ENCODE measurements around the gene DNAAF1. TPM values are rescaled to one million over a fixed set of nuclear protein-coding genes. Genes with fewer than 3 reads are reported as not detected.

DNAAF1 gene
- total RNA-seq, 1 donor from 2014 or later: not detected

DNA sequence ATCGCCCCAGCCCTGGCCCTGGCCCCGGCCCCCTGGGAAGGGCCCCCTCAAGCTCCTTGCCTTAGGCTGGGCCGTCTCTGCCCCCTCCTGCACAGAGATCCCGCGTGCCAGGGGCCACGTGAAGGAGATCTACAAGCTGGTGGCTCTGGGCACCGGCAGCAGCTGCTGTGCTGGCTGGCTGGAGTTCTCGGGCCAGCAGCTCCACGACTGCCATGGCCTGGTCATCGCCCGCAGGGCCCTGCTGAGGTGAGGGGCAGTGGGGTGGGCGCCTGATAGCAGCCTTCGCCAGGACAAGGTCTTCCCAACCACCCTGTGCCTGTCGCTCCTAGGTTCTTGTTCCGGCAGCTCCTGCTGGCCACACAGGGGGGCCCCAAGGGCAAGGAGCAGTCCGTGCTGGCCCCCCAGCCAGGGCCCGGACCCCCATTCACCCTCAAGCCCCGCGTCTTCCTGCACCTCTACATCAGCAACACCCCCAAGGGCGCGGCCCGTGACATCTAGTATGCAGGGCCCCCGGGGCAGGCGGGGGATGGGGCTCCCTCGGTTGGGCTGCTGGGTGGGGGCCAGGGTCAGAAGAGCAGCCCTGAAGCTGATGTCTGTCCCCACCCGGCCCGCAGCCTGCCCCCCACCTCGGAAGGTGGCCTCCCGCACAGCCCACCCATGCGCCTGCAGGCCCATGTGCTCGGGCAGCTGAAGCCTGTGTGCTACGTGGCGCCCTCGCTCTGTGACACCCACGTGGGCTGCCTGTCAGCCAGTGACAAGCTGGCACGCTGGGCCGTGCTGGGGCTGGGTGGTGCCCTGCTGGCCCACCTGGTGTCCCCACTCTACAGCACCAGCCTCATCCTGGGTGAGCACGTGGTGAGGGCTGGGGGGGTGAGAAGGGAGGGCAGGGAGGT, 50.3 kb downstream of the DNAAF1 start:
- Mint-ChIP-seq H3K4me1 (ENCODE audit: low read depth) (peaks cover 13% of the 10 kb centered on the region), H3K27me3 (ENCODE audit: low read depth) (peaks cover 34% of the 10 kb centered on the region), H3K4me3 (ENCODE audit: unreplicated experiment) (no peak overlapping the region), H3K27ac (ENCODE audit: unreplicated experiment) (no peak overlapping the region), H3K36me3 (ENCODE audit: low read depth) (no peaks in the 10 kb centered on the region), H3K9me3 (ENCODE audit: low read depth) (no peaks in the 10 kb centered on the region)
- DNase-seq (ENCODE audit: low spot score): no peak
- TF ChIP-seq, protein P1, sequence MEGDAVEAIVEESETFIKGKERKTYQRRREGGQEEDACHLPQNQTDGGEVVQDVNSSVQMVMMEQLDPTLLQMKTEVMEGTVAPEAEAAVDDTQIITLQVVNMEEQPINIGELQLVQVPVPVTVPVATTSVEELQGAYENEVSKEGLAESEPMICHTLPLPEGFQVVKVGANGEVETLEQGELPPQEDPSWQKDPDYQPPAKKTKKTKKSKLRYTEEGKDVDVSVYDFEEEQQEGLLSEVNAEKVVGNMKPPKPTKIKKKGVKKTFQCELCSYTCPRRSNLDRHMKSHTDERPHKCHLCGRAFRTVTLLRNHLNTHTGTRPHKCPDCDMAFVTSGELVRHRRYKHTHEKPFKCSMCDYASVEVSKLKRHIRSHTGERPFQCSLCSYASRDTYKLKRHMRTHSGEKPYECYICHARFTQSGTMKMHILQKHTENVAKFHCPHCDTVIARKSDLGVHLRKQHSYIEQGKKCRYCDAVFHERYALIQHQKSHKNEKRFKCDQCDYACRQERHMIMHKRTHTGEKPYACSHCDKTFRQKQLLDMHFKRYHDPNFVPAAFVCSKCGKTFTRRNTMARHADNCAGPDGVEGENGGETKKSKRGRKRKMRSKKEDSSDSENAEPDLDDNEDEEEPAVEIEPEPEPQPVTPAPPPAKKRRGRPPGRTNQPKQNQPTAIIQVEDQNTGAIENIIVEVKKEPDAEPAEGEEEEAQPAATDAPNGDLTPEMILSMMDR (IDR thresholded peaks at IDR 0.05): no peak

- peaks cover 37% of the 10 kb centered on the region for H3K27me3 Mint-ChIP-seq (ENCODE audit: low read depth)
- peaks cover 13% of the 10 kb centered on the region for H3K4me1 Mint-ChIP-seq (ENCODE audit: low read depth)
- TF ChIP-seq, protein P1 (IDR thresholded peaks at IDR 0.05): no peak
- no peaks in the 10 kb centered on the region for H3K9me3 Mint-ChIP-seq (ENCODE audit: low read depth)
- H3K4me3 Mint-ChIP-seq (ENCODE audit: unreplicated experiment): no peak overlapping the region
- H3K27ac Mint-ChIP-seq (ENCODE audit: unreplicated experiment): no peak overlapping the region
- no peak for DNase-seq (ENCODE audit: low spot score)
- H3K36me3 Mint-ChIP-seq (ENCODE audit: low read depth): no peaks in the 10 kb centered on the region
These were observed 51.0 kb downstream of the DNAAF1 start for GRCh38 chr16:84196101-84196500.

- H3K36me3 Mint-ChIP-seq (ENCODE audit: low read depth): no peaks in the 10 kb centered on the region
- H3K4me3 Mint-ChIP-seq (ENCODE audit: unreplicated experiment): no peak overlapping the region
- H3K27ac Mint-ChIP-seq (ENCODE audit: unreplicated experiment): no peak overlapping the region
- no peak for DNase-seq (ENCODE audit: low spot score)
- peaks cover 13% of the 10 kb centered on the region for H3K4me1 Mint-ChIP-seq (ENCODE audit: low read depth)
- H3K9me3 Mint-ChIP-seq (ENCODE audit: low read depth): no peaks in the 10 kb centered on the region
- H3K27me3 Mint-ChIP-seq (ENCODE audit: low read depth): peaks cover 41% of the 10 kb centered on the region
- TF ChIP-seq, protein P1 (IDR thresholded peaks at IDR 0.05): no peak
These were observed 51.8 kb downstream of the DNAAF1 start for GRCh38 chr16:84196727-84197394.

DNA sequence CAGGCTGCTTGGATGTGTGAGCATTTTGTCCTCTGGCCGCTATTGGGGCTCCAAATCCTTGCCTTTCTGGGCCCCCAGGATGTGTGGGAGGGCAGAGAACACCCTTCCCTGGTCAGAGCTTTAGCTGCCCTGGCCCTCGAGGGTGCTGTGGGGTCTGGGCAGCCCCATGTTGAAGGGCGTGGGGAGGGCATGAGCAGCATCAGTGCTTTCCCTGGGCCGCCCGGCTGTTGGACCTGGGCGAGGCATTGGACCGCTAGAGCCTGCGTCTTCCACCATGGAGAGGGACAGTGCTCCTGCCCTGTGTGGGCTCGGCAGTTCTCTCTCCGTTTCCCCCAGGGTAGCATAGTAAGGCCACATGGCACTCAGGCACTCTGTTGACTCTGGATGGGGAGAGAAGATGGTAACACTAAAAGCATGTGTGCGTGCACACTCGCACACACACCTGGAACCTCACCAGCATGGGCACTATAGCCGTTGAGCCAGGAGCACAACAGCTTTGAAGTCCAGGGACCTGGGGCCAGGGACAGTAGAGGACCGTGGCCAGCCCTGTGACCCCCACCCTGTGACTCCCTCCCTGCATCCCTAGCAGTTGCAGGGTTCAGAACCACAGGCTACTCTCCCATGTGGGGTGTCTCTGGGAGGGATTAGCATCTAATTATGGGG, 52.5 kb downstream of the DNAAF1 start:
- DNase-seq (ENCODE audit: low spot score): no peak
- Mint-ChIP-seq H3K36me3 (ENCODE audit: low read depth) (no peaks in the 10 kb centered on the region), H3K4me1 (ENCODE audit: low read depth) (peaks cover 13% of the 10 kb centered on the region), H3K27me3 (ENCODE audit: low read depth) (peaks cover 46% of the 10 kb centered on the region), H3K4me3 (ENCODE audit: unreplicated experiment) (no peak overlapping the region), H3K27ac (ENCODE audit: unreplicated experiment) (no peak overlapping the region), H3K9me3 (ENCODE audit: low read depth) (no peaks in the 10 kb centered on the region)
- TF ChIP-seq, protein P1 (IDR thresholded peaks at IDR 0.05): no peak

DNA sequence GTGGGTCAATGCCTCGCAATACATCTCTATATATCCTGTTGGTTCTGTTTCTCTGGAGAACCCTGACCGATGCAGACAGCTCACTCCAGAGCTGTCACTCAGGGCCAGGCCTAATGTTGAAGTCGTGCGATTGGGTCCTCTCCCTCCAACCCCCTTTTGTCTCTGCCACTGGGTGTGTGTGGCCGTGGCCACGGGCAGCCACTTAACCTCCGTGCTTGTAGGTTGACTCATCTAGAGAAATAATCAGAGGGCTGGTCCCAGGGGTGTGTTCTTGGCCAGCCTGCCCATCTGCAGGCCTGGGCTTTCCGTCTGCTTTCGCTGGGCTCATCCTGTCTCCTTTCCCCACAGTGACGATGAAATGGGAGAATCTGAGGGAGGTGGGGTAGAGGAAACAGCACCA, 53.3 kb downstream of the DNAAF1 start:
- H3K4me3 Mint-ChIP-seq (ENCODE audit: unreplicated experiment): no peak overlapping the region
- TF ChIP-seq, protein P1 (IDR thresholded peaks at IDR 0.05): no peak
- peaks cover 41% of the 10 kb centered on the region for H3K27me3 Mint-ChIP-seq (ENCODE audit: low read depth)
- peaks cover 13% of the 10 kb centered on the region for H3K4me1 Mint-ChIP-seq (ENCODE audit: low read depth)
- H3K36me3 Mint-ChIP-seq (ENCODE audit: low read depth): no peaks in the 10 kb centered on the region
- DNase-seq (ENCODE audit: low spot score): no peak
- H3K27ac Mint-ChIP-seq (ENCODE audit: unreplicated experiment): no peak overlapping the region
- no peaks in the 10 kb centered on the region for H3K9me3 Mint-ChIP-seq (ENCODE audit: low read depth)

Measured in chondrocyte (in vitro differentiated cells).